Lung microvascular endothelial cell (primary cell): ENCODE results near the gene GAREM1. TPM values are rescaled to one million over a fixed set of nuclear protein-coding genes. Genes with fewer than 3 reads are reported as not detected.
A peak's percentile ranks its signal among the peaks of the same experiment; 100 is the strongest.

Source experiments
- DNase-seq, 2 donors: peaks; one replicate each; pipeline versions ENCODE4 v3.0.0 to v3.0.0-alpha.2; 2010; ENCODE audit warnings: low read depth in 2 of 2
- total RNA-seq: library from RNA; depleted of rRNA; stranded (reverse); fragments of >200 nt; gene quantifications from 2 replicates; pipeline ENCODE4 v1.2.1, GENCODE V29; 2014

Gene GAREM1
- total RNA-seq, 1 donor from 2014 or later, result 0.20 TPM

- DNase-seq, result no peak
Measured at GRCh38 chr18:32328379-32328778, 142.3 kb downstream of the GAREM1 start.

GRCh38 chr18:32326450-32327308 lies 144.0 kb downstream of the GAREM1 start:
- no peak for DNase-seq

GRCh38 chr18:32324181-32324580 lies 146.5 kb downstream of the GAREM1 start:
- no peak for DNase-seq

DNA sequence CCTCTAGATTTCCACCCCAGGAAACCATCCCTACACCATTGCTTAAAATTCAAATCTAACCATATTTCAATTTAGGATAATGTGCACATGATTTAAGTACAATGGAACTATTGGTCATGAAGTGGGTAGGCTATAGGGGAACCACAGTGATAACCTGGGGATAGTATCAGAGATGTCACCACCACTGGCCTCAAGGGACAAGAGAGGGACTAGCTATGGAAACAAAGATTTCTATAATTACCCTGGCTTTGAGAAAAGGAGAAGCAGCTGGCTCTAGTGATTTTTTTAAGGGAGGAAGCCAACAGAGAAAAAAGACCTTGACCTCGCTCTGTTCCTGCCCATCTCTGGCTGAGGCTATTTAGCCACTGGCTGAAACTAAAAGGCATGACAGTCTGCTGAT lies 148.9 kb downstream of the GAREM1 start:
- no peak for DNase-seq

DNA sequence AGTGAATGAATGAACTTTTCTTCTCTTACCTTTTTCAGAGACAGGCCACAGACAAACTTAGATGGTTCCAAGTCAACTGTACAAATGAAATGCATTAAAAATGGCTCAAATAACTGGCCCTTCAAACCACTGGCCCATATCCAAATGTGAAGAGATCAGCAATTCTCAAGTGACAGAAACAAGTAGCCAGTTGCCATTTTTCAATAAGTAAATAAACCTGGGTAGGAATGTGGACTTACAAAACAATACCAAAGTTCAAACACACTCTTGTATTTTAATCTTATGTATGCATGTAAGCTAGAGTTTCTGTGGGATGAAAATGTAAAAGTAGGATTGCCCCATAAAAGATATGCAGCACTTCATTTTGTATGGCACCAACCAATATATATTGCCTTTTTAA lies 151.6 kb downstream of the GAREM1 start:
- DNase-seq, result no peak

DNA sequence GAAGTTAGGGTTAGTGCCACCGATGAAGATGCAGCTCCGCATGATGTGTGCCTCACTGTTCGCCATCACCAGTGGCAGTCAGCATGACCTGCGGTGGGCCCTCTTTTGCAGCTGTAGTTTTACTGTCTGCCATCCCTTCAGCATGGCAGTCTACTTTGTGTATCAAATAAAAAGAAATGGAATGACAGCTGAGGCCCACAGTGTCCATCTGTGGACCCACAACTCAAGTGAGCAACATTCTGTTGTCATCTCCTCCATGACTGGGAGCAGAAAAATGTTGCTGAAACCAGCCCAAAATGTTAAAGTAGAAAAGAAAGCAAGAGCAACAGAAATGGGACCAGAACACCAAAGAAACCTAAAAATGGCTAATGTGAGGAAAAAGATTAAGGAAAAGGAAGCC lies 152.1 kb downstream of the GAREM1 start:
- no peak for DNase-seq

- DNase-seq, result no peak
Measured at GRCh38 chr18:32317651-32318050, 153.0 kb downstream of the GAREM1 start.

DNA sequence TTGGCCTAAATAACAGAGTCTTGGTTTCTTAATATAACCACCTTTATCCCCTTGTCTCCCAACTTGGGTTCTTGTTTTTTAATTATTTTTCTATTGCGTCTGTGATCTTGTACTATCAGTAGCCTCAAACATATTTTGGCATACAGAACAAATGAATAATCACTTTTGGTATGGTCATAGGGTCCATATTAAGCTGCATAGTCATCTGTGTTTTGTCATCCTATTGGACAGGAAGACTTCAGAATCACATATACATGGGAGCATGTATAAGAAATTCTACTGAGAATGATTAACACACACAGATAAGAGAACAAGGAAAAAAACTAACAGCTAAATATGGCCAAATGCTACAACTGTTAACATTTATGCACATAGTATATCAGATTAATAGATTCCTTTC lies 154.8 kb downstream of the GAREM1 start:
- no peak for DNase-seq

DNA sequence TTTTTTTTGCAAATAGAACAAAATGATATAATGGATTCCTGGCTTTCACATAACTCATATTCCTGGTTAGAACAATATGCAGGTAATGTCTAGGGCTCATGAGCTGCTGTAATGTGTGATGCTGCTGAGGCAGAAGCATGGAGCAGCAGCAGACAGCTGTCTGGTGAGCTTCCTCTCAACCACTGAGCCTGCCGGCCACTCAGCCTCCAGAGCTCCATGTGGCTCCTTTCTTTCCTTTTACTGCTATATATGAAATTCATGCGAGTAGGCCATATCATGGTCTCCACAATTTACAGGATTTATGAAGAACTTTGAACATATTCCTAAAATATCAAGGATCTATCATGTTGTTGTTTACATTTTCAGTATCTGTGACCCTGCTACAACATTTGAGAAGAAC lies 159.9 kb downstream of the GAREM1 start:
- no peak for DNase-seq

- DNase-seq, result peak in 1 of 2 donors; percentile 39
Measured at GRCh38 chr18:32310101-32310500, 160.6 kb downstream of the GAREM1 start.

DNA sequence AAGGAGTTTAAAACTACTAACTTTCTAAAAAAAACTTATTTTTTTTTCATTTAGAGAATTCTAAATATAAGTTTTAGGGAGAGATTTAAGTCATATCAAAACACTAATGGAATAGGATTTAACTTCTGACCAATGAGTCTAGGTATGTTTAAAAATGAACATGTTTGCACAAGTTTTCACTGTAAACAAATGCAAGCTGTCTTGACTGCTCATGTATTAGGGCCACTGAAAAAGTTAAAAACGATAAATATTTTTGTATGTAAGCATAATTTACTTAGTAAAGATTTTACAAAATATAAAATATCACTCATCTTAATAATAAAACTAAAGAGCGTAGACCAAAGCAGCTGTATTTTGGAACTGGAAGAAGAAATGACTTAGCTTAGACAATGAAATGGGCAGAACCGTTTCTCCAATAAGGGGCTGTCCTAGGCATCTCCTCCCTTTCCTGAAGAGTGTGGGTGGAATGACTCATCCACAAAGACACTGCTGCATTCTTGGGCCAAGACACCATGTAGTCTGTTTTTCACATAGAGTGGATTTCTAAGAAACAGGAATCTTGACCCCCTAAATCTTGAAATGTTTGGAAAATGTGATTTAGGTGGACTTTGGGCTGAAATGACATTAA lies 162.1 kb downstream of the GAREM1 start:
- peak in 1 of 2 donors; percentile 85 for DNase-seq

DNA sequence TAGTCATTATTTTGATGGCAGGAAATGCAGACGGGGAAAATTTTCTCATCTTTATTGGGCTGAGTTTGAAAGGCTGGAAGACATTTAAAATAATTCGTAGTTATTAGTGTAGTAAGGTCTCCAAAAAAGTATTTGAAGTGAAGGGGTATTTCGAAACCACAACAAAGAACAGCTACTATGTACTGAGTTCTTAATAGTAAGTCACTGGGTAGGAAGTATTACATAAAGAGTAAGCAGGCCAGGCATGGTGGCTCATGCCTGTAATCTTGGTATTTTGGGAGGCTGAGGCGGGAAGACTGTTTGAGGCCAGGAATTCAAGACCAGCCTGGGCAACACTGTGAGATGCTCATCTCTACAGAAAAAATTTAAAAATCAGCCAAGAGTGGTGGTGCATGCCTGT lies 167.3 kb downstream of the GAREM1 start:
- no peak for DNase-seq

DNA sequence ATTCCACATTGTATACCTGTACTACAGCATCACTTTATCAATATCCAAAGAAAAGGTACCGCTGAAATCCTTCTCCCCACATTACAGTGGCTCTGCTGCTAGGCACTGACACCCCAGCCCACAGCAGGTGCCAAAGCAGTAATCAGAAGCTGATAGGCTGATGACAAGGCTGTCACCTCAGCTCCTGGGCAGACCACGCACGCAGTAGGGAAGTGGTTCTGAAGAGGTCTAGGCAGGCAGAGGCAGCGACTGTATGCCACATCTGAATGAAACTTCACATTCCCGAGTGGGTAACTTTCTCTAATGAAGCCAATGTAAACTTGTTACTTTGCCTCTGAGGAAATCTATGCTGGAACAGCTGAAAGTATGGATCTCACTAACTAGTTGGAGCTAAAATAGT lies 167.9 kb downstream of the GAREM1 start:
- DNase-seq, result no peak

GRCh38 chr18:32301976-32302743 lies 168.5 kb downstream of the GAREM1 start:
- peak; percentile 5 to 59 for DNase-seq

- no peak for DNase-seq
Measured at GRCh38 chr18:32301361-32301760, 169.3 kb downstream of the GAREM1 start.

GRCh38 chr18:32300914-32301313 lies 169.8 kb downstream of the GAREM1 start:
- DNase-seq, result no peak

GRCh38 chr18:32299484-32299883 lies 171.2 kb downstream of the GAREM1 start:
- no peak for DNase-seq

GRCh38 chr18:32298171-32298667 lies 172.5 kb downstream of the GAREM1 start:
- DNase-seq, result peak in 1 of 2 donors; percentile 2

GRCh38 chr18:32297579-32298170 lies 173.0 kb downstream of the GAREM1 start:
- no peak for DNase-seq

GRCh38 chr18:32296851-32297250 lies 173.8 kb downstream of the GAREM1 start:
- no peak for DNase-seq

DNA sequence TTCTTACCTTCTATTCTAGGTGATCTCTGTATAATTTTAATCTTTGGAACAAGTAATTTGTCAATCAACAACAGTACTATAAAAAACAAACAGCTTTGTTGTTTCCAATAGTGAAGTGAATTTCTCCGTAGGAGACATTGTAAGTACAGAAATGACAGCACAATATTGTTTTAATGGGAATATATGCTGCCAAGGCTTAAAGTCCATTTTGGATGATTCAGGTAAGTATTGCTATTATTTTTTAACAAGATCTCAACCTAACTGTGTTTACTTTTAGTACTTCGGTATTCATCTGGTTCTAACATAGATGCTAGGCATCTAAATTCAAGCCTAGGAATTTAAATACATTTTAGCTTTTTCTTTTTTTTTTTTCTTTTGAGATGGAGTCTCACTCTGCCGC lies 175.1 kb downstream of the GAREM1 start:
- no peak for DNase-seq

DNA sequence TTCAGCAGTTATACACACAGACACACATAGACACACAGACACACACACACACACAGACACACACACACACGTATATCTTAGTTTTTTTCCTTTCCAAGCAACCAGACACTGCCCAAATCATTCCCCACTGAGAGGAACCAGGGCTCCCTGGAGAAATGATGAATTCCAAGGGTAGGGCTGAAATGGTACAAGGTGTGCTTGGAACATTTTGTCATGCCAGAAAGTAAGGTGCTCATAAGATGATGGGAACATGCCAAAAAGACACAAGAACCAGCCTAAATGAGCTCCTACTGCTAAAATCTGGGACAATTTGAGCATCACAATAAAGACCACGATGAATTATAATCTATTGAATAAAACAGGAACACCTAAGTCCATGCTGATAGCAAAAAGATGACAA lies 177.6 kb downstream of the GAREM1 start:
- no peak for DNase-seq
